Measurements from ENCODE around the gene ATXN10.

DNA sequence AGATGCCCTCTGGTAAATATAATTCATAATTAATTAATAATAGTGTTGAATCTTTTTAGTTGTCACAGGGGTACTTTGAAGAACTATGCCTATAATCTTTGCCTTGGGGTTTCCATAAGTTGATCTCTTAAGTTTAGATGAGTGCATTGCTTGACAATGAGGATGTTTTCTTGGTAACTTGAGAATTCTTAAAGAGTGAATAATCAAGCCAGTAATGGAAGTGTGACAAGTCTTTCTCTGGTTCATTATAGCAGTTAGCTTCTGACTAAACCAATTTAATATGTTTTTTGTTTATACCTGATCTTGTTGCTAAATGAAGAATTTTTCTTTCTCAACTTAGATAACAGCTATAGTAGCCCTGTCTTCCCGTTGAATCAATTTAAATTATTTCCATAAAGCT, 46.2 kb downstream of the ATXN10 start:
- TF ChIP-seq, protein P1, sequence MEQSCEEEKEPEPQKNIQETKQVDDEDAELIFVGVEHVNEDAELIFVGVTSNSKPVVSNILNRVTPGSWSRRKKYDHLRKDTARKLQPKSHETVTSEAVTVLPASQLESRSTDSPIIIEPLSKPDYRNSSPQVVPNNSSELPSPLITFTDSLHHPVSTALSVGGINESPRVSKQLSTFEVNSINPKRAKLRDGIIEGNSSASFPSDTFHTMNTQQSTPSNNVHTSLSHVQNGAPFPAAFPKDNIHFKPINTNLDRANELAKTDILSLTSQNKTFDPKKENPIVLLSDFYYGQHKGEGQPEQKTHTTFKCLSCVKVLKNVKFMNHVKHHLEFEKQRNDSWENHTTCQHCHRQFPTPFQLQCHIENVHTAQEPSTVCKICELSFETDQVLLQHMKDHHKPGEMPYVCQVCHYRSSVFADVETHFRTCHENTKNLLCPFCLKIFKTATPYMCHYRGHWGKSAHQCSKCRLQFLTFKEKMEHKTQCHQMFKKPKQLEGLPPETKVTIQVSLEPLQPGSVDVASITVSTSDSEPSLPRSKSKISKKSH (CRISPR knock-in tag; IDR thresholded peaks at IDR 0.05; ENCODE audit: borderline replicate concordance), result no peak
- TF ChIP-seq SMC3 (IDR thresholded peaks at IDR 0.05; ENCODE audit: low read length), result no peak
- no peak for TF ChIP-seq ZNF678 (CRISPR knock-in tag; IDR thresholded peaks at IDR 0.05)
- TF ChIP-seq RFX5 (IDR thresholded peaks at IDR 0.05; ENCODE audit: low read depth, low read length), result no peak
- TF ChIP-seq SIN3A (IDR thresholded peaks at IDR 0.05; ENCODE audit: borderline replicate concordance, low read depth, low read length), result no peak
- no peak for TF ChIP-seq PHF8 (CRISPR knock-in tag; IDR thresholded peaks at IDR 0.05)
- TF ChIP-seq, protein P2, sequence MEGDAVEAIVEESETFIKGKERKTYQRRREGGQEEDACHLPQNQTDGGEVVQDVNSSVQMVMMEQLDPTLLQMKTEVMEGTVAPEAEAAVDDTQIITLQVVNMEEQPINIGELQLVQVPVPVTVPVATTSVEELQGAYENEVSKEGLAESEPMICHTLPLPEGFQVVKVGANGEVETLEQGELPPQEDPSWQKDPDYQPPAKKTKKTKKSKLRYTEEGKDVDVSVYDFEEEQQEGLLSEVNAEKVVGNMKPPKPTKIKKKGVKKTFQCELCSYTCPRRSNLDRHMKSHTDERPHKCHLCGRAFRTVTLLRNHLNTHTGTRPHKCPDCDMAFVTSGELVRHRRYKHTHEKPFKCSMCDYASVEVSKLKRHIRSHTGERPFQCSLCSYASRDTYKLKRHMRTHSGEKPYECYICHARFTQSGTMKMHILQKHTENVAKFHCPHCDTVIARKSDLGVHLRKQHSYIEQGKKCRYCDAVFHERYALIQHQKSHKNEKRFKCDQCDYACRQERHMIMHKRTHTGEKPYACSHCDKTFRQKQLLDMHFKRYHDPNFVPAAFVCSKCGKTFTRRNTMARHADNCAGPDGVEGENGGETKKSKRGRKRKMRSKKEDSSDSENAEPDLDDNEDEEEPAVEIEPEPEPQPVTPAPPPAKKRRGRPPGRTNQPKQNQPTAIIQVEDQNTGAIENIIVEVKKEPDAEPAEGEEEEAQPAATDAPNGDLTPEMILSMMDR (CRISPR knock-in tag; IDR thresholded peaks at IDR 0.05), result no peak
- TF ChIP-seq TP53 (CRISPR knock-in tag; conservative IDR thresholded peaks at IDR 0.05), result no peak
- no peak for TF ChIP-seq DNMT3B (CRISPR knock-in tag; conservative IDR thresholded peaks at IDR 0.05)
- TF ChIP-seq, protein P3, sequence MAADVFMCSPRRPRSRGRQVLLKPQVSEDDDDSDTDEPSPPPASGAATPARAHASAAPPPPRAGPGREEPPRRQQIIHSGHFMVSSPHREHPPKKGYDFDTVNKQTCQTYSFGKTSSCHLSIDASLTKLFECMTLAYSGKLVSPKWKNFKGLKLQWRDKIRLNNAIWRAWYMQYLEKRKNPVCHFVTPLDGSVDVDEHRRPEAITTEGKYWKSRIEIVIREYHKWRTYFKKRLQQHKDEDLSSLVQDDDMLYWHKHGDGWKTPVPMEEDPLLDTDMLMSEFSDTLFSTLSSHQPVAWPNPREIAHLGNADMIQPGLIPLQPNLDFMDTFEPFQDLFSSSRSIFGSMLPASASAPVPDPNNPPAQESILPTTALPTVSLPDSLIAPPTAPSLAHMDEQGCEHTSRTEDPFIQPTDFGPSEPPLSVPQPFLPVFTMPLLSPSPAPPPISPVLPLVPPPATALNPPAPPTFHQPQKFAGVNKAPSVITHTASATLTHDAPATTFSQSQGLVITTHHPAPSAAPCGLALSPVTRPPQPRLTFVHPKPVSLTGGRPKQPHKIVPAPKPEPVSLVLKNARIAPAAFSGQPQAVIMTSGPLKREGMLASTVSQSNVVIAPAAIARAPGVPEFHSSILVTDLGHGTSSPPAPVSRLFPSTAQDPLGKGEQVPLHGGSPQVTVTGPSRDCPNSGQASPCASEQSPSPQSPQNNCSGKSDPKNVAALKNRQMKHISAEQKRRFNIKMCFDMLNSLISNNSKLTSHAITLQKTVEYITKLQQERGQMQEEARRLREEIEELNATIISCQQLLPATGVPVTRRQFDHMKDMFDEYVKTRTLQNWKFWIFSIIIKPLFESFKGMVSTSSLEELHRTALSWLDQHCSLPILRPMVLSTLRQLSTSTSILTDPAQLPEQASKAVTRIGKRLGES (CRISPR knock-in tag; IDR thresholded peaks at IDR 0.05; ENCODE audit: borderline replicate concordance), result no peak
- no peak for TF ChIP-seq RBM39 (IDR thresholded peaks at IDR 0.05; ENCODE audit: low read depth, low read length, poor library complexity, severe bottlenecking)

Data from HepG2 (cell line).